HG02571 (cell line): ENCODE results near the gene ADORA3.
A peak's percentile ranks its signal among the peaks of the same experiment; 100 is the strongest.
"Not testable (repeated sequence)": the region's sequence is repeated elsewhere in the genome, so short reads cannot be mapped to it uniquely, and the experiment has no call there.

Experiments
- ATAC-seq: cut with Tn5 transposase; IDR thresholded peaks from one replicate; pipeline ENCODE4 v1.9.1; 2021; ENCODE audit warnings: mild to moderate bottlenecking, moderate library complexity; ENCODE audit not compliant: unreplicated experiment

ADORA3 gene

GRCh38 chr1:111503585-111504060, at the start of gene ADORA3, which contains the start of gene TMIGD3:
Gene ADORA3, minus strand, starts transcription at chr1:111503633. Its CDS starts 279 bp downstream, at chr1:111503354.
Gene TMIGD3, minus strand, starts transcription at chr1:111503633. Its CDS starts 279 bp downstream, at chr1:111503354.
- no peak for ATAC-seq

GRCh38 chr1:111553196-111553595, 49.8 kb upstream of the ADORA3 start:
- no peak for ATAC-seq

- ATAC-seq = no peak
Measured at GRCh38 chr1:111552587-111552986, 49.2 kb upstream of the ADORA3 start.

GRCh38 chr1:111551623-111552411, 48.4 kb upstream of the ADORA3 start:
- no peak for ATAC-seq

GRCh38 chr1:111547786-111548185, 44.4 kb upstream of the ADORA3 start:
- ATAC-seq = not testable (repeated sequence)

- ATAC-seq = no peak
Measured at GRCh38 chr1:111542187-111542586, 38.8 kb upstream of the ADORA3 start.

GRCh38 chr1:111541721-111542120, 38.3 kb upstream of the ADORA3 start:
- ATAC-seq = no peak

- ATAC-seq = no peak
Measured at GRCh38 chr1:111540928-111541327, 37.5 kb upstream of the ADORA3 start.

GRCh38 chr1:111538343-111539025, 35.1 kb upstream of the ADORA3 start:
- ATAC-seq = no peak

- no peak for ATAC-seq
Measured at GRCh38 chr1:111535256-111536191, 32.1 kb upstream of the ADORA3 start.

- ATAC-seq = no peak
Measured at GRCh38 chr1:111520053-111520452, 16.6 kb upstream of the ADORA3 start.

- no peak for ATAC-seq
Measured at GRCh38 chr1:111517469-111518225, 14.2 kb upstream of the ADORA3 start.

GRCh38 chr1:111516005-111516535, 12.6 kb upstream of the ADORA3 start:
- peak; percentile 30 for ATAC-seq

GRCh38 chr1:111515291-111516004, 12.0 kb upstream of the ADORA3 start:
- peak; percentile 30 for ATAC-seq

- no peak for ATAC-seq
Measured at GRCh38 chr1:111513410-111514020, 10.1 kb upstream of the ADORA3 start.

GRCh38 chr1:111512931-111513330, 9.5 kb upstream of the ADORA3 start:
- no peak for ATAC-seq

- no peak for ATAC-seq
Measured at GRCh38 chr1:111512132-111512889, 8.9 kb upstream of the ADORA3 start.

GRCh38 chr1:111511370-111511769, 7.9 kb upstream of the ADORA3 start:
- no peak for ATAC-seq
